Ascending aorta (tissue), 2 donors: ENCODE measurements around the gene TMCC2. TPM values are rescaled to one million over a fixed set of nuclear protein-coding genes. Genes with fewer than 3 reads are reported as not detected.

Source experiments
- DNase-seq, 2 donors: peaks; one replicate each; pipeline ENCODE4 v3.0.0-alpha.2; 2019; ENCODE audit warnings: low spot score in 2 of 2
- H3K27ac ChIP-seq, 2 donors: fragments of 200-600 bp; sonication (generic); one replicate each; pipeline ENCODE4 v1.5.1; 2016 to 2017; ENCODE audit warnings: mild to moderate bottlenecking in 1 of 2
- H3K27me3 ChIP-seq: fragments of 200-600 bp; sonication (generic); one replicate; pipeline ENCODE4 v1.5.1; 2017
- H3K36me3 ChIP-seq, 2 donors: fragments of 200-600 bp; sonication (generic); one replicate each; pipeline ENCODE4 v1.5.1; 2016
- H3K4me1 ChIP-seq, 2 donors: fragments of 200-600 bp; sonication (generic); one replicate each; pipeline ENCODE4 v1.5.1; 2016 to 2017; ENCODE audit warnings: mild to moderate bottlenecking in 1 of 2
- H3K4me3 ChIP-seq, 2 donors: fragments of 200-600 bp; sonication (generic); one replicate each; pipeline ENCODE4 v1.5.1; 2016 to 2017; ENCODE audit warnings: mild to moderate bottlenecking in 1 of 2
- H3K9me3 ChIP-seq, 2 donors: fragments of 200-600 bp; sonication (generic); one replicate each; pipeline ENCODE4 v1.5.1; 2016
- CTCF ChIP-seq, 3 experiments: fragments of 200-600 bp in 2 of 3; fragments of 450-650 bp in 1 of 3; sonication (generic) in 2 of 3; IDR thresholded peaks; one replicate each; pipeline ENCODE4 v1.5.1; 2016 to 2019; ENCODE audit warnings: antibody characterized with exemption in 3 of 3, mild to moderate bottlenecking in 1 of 3, moderate library complexity in 1 of 3
- intact Hi-C: fragments of 100-400 bp; cut with DNase I; formaldehyde crosslinking; loops from one replicate; pipeline ENCODE4 v1.15.1; 2023
- total RNA-seq: library from RNA; depleted of rRNA; stranded (reverse); fragments of >200 nt; gene quantifications from one replicate; pipeline ENCODE4 v1.1.0, GENCODE V29; 2016

The TMCC2 gene
- total RNA-seq, 1 donor from 2014 or later: 5.2 TPM

GRCh38 chr1:205263580-205264190 is 35.9 kb downstream of the TMCC2 start:
- no peak for TF ChIP-seq CTCF (IDR thresholded peaks at IDR 0.05)
- Histone ChIP-seq H3K4me1 (no peaks in the 10 kb centered on the region), H3K36me3 (no peaks in the 10 kb centered on the region), H3K27ac (no peak overlapping the region), H3K4me3 (no peak overlapping the region), H3K27me3 (no peaks in the 10 kb centered on the region), H3K9me3 (no peaks in the 10 kb centered on the region)
- DNase-seq: no peak
- intact Hi-C loops: no loop called here

- Histone ChIP-seq H3K36me3 (peaks cover 3 to 11% of the 10 kb centered on the region in 2 donors), H3K9me3 (no peaks in the 10 kb centered on the region), H3K4me3 (no peak overlapping the region), H3K27me3 (no peaks in the 10 kb centered on the region), H3K27ac (no peak overlapping the region), H3K4me1 (no peaks in the 10 kb centered on the region)
- intact Hi-C loops: no loop called here
- DNase-seq: no peak
- TF ChIP-seq CTCF (IDR thresholded peaks at IDR 0.05): no peak
Measured at GRCh38 chr1:205266611-205267305, 39.0 kb downstream of the TMCC2 start.

- no peaks in the 10 kb centered on the region for H3K27me3 ChIP-seq
- no peak for DNase-seq
- intact Hi-C loops: no loop called here
- peaks cover 8 to 17% of the 10 kb centered on the region in 2 donors for H3K36me3 ChIP-seq
- TF ChIP-seq CTCF (IDR thresholded peaks at IDR 0.05): no peak
- H3K4me1 ChIP-seq: no peaks in the 10 kb centered on the region
- no peaks in the 10 kb centered on the region for H3K9me3 ChIP-seq
- no peak overlapping the region for H3K4me3 ChIP-seq
- no peak overlapping the region for H3K27ac ChIP-seq
Measured at GRCh38 chr1:205267306-205267902, 39.7 kb downstream of the TMCC2 start.

GRCh38 chr1:205268846-205269680 is 41.3 kb downstream of the TMCC2 start:
- TF ChIP-seq CTCF (IDR thresholded peaks at IDR 0.05): no peak
- DNase-seq: no peak
- intact Hi-C loops: no loop called here

GRCh38 chr1:205269711-205270110 is 42.0 kb downstream of the TMCC2 start:
- no peak for TF ChIP-seq CTCF (IDR thresholded peaks at IDR 0.05)
- Histone ChIP-seq H3K4me3 (no peak overlapping the region), H3K27me3 (no peaks in the 10 kb centered on the region), H3K4me1 (no peaks in the 10 kb centered on the region), H3K9me3 (no peaks in the 10 kb centered on the region), H3K27ac (no peak overlapping the region), H3K36me3 (peaks cover 8 to 18% of the 10 kb centered on the region in 2 donors)
- no peak for DNase-seq
- intact Hi-C loops: no loop called here

More at GRCh38 chr1:205268846-205269680, 41.3 kb downstream of the TMCC2 start:
- H3K27me3 ChIP-seq: no peaks in the 10 kb centered on the region
- no peak overlapping the region for H3K4me3 ChIP-seq
- H3K9me3 ChIP-seq: no peaks in the 10 kb centered on the region
- H3K4me1 ChIP-seq: no peaks in the 10 kb centered on the region
- no peak overlapping the region for H3K27ac ChIP-seq
- H3K36me3 ChIP-seq: peaks cover 8 to 18% of the 10 kb centered on the region in 2 donors
